Ovary (tissue), 3 donors: ENCODE data around the gene ALDH1A3.

Experiments used
- POLR2A ChIP-seq: fragments of 450-650 bp; IDR thresholded peaks from one replicate; pipeline ENCODE4 v1.6.1; 2017; ENCODE audit warnings: antibody characterized with exemption, mild to moderate bottlenecking, moderate library complexity
- TF ChIP-seq, protein P1 (sequence below), 3 donors: fragments of 450-650 bp in 2 of 3; fragments of 200-600 bp in 1 of 3; IDR thresholded peaks; one replicate each; pipeline versions ENCODE4 v1.5.1 to v1.8.0; 2016 to 2022; ENCODE audit warnings: antibody characterized with exemption in 3 of 3, mild to moderate bottlenecking in 1 of 3
- donor health status: DM: no; HTN: no; CAD: no.

DNA sequence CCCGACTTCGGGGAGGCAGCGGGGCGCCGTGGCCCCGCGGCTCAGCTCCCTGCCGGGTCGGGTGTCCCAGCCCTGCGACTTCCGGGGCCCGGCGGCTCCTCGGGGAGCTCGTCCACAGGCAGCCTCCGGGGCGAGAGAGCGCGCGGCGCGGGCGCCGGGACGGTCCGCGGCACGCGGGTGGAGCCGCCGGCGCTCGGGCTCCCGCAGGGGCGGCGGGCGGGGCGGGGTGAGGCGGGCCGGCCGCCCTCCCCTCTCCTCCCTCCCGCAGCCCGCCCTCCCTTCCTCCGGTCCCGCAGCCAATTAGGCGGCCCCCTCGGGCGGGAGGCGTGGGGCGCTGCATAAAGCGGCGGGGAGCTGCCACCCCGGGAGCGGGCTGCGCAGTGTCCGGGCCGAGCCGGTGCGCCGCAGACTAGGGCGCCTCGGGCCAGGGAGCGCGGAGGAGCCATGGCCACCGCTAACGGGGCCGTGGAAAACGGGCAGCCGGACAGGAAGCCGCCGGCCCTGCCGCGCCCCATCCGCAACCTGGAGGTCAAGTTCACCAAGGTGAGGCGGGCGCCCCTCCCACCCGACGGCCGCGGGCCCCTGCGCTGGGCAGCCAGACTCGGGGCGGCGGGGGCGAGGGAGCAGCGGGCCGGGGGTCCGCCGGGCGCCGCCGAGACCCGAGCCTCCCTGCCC lies at the start of gene ALDH1A3:
- TF ChIP-seq, protein P1, sequence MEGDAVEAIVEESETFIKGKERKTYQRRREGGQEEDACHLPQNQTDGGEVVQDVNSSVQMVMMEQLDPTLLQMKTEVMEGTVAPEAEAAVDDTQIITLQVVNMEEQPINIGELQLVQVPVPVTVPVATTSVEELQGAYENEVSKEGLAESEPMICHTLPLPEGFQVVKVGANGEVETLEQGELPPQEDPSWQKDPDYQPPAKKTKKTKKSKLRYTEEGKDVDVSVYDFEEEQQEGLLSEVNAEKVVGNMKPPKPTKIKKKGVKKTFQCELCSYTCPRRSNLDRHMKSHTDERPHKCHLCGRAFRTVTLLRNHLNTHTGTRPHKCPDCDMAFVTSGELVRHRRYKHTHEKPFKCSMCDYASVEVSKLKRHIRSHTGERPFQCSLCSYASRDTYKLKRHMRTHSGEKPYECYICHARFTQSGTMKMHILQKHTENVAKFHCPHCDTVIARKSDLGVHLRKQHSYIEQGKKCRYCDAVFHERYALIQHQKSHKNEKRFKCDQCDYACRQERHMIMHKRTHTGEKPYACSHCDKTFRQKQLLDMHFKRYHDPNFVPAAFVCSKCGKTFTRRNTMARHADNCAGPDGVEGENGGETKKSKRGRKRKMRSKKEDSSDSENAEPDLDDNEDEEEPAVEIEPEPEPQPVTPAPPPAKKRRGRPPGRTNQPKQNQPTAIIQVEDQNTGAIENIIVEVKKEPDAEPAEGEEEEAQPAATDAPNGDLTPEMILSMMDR (IDR thresholded peaks at IDR 0.05) = no peak
- no peak for TF ChIP-seq POLR2A
